ENCODE measurements around the gene DNPH1. TPM values are rescaled to one million over a fixed set of nuclear protein-coding genes. Genes with fewer than 3 reads are reported as not detected.

Gene DNPH1
- total RNA-seq, 1 donor from 2014 or later, result 57.5 TPM

GRCh38 chr6:43202451-43202850 lies 26.8 kb downstream of the DNPH1 start:
- no peak overlapping the region for H3K27ac Mint-ChIP-seq
- peaks cover 72% of the 10 kb centered on the region for H3K36me3 Mint-ChIP-seq (ENCODE audit: low read depth)
- DNase-seq (no peak), ATAC-seq (ENCODE audit: low read depth) (no peak)
- H3K9me3 Mint-ChIP-seq, result no peaks in the 10 kb centered on the region
- ChIA-PET CTCF (no interaction called here), POLR2A (interaction anchor here (0.5 kb wide), 1 partner anchor 25 kb away, joined by 3 read pairs; no protein-coding TSS in a partner anchor)
- H3K4me3 Mint-ChIP-seq, result no peak overlapping the region
- intact Hi-C loops (cut with micrococcal nuclease), result no loop called here
- no peaks in the 10 kb centered on the region for H3K4me1 Mint-ChIP-seq
- H3K27me3 Mint-ChIP-seq, result no peaks in the 10 kb centered on the region
- TF ChIP-seq CTCF (IDR thresholded peaks at IDR 0.05), result no peak

DNA sequence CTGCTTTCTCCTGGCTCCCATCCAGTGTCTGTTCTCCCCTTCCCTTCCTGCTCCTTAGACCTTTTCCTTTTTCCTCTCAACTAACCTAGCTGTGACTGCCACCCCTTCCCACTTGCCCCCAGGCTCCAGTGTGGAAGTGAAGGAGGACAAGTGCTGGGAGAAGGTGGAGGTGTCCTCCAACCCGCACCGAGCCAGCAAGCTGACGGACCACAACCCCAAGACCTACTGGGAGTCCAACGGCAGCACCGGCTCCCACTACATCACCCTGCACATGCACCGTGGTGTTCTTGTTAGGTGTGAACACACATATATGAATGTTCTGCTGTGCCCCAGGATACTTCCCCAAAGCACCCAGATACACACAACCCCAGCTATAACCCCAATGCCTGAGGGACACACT lies 28.7 kb downstream of the DNPH1 start:
- ChIA-PET CTCF (no interaction called here), POLR2A (interaction anchor here (0.6 kb wide), 2 partner anchors 9 to 1019 kb away, joined by 4 to 8 read pairs; no protein-coding TSS in a partner anchor)
- H3K9me3 Mint-ChIP-seq, result no peaks in the 10 kb centered on the region
- TF ChIP-seq CTCF (IDR thresholded peaks at IDR 0.05), result no peak
- no peaks in the 10 kb centered on the region for H3K4me1 Mint-ChIP-seq
- H3K36me3 Mint-ChIP-seq (ENCODE audit: low read depth), result peaks cover 75% of the 10 kb centered on the region
- ATAC-seq (ENCODE audit: low read depth), result no peak
- H3K4me3 Mint-ChIP-seq, result no peak overlapping the region
- DNase-seq, result no peak
- intact Hi-C loops (cut with micrococcal nuclease), result no loop called here
- H3K27me3 Mint-ChIP-seq, result no peaks in the 10 kb centered on the region
- no peak overlapping the region for H3K27ac Mint-ChIP-seq

DNA sequence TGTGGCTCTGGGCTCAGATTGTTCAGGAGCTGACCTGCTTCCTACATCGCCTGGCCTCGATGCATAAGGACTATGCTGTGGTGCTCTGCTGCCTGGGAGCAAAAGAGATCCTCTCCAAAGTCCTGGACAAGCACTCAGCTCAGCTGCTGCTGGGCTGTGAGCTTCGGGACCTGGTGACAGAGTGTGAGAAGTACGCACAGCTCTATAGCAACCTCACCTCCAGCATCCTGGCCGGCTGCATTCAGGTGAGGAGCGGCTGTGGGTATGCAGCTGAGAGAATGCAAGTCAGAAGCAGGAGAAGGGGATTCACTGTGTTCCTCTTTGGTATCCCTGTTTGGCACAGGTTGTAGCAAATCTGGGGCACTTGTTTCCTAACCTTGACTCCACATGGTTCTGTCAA lies 29.4 kb downstream of the DNPH1 start:
- H3K4me3 Mint-ChIP-seq, result no peak overlapping the region
- intact Hi-C loops (cut with micrococcal nuclease), result no loop called here
- H3K27ac Mint-ChIP-seq, result no peak overlapping the region
- no peaks in the 10 kb centered on the region for H3K9me3 Mint-ChIP-seq
- ChIA-PET CTCF (no interaction called here), POLR2A (no interaction called here)
- no peaks in the 10 kb centered on the region for H3K27me3 Mint-ChIP-seq
- H3K36me3 Mint-ChIP-seq (ENCODE audit: low read depth), result peaks cover 77% of the 10 kb centered on the region
- ATAC-seq (ENCODE audit: low read depth) (no peak), DNase-seq (no peak)
- H3K4me1 Mint-ChIP-seq, result no peaks in the 10 kb centered on the region
- no peak for TF ChIP-seq CTCF (IDR thresholded peaks at IDR 0.05)

DNA sequence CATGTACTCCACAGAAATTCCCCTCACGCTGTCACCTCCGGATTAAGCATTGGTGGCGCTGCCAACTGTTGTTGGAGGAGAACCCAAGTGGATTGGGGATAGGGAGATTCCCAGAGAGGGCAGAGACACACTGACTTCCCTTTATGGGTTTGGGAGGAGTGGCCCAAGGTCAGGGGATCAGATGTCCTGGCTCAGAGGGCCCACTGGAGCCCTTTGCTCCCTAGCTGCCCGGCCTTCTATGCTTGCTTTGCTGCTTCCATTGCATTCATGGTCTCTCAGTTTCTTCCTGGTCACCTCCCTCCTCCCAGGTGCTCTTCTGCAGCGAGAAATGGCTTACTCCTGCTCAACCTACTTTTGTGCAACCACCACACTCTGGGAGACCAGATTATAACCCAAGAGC lies 32.9 kb downstream of the DNPH1 start:
- ChIA-PET CTCF (no interaction called here), POLR2A (no interaction called here)
- ATAC-seq (ENCODE audit: low read depth) (no peak), DNase-seq (no peak)
- H3K36me3 Mint-ChIP-seq (ENCODE audit: low read depth), result peaks cover 78% of the 10 kb centered on the region
- no peak overlapping the region for H3K4me3 Mint-ChIP-seq
- intact Hi-C loops (cut with micrococcal nuclease), result no loop called here
- H3K9me3 Mint-ChIP-seq, result no peaks in the 10 kb centered on the region
- H3K4me1 Mint-ChIP-seq, result no peaks in the 10 kb centered on the region
- no peaks in the 10 kb centered on the region for H3K27me3 Mint-ChIP-seq
- TF ChIP-seq CTCF (IDR thresholded peaks at IDR 0.05), result no peak
- H3K27ac Mint-ChIP-seq, result no peak overlapping the region

DNA sequence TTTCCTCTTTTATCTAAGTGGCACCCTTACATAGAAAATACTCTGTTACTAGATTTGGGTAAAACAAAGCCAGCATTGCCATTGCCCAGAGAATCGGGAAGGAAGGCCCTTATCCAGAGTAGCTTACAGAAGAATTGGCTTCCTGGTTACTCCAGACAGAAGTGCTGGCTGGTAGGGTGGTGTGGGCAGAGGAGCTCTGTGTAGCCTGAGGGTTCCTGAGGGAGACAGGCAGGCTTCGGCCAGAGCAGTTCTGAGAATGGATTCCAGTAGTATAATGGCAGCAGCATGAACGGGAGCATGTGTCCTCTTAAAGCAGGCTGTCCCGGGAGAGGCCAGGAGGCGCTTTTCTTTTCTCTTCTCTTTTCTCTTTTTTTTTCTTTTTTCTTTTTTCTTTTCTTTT lies 35.4 kb downstream of the DNPH1 start:
- ChIA-PET CTCF (no interaction called here), POLR2A (interaction anchor here (0.6 kb wide), 1 partner anchor 303 kb away, joined by 4 read pairs; no protein-coding TSS in a partner anchor)
- H3K27ac Mint-ChIP-seq, result no peak overlapping the region
- no peak for ATAC-seq (ENCODE audit: low read depth)
- H3K36me3 Mint-ChIP-seq (ENCODE audit: low read depth), result peaks cover 66% of the 10 kb centered on the region
- H3K27me3 Mint-ChIP-seq, result no peaks in the 10 kb centered on the region
- no peak overlapping the region for H3K4me3 Mint-ChIP-seq
- peaks cover 3% of the 10 kb centered on the region for H3K4me1 Mint-ChIP-seq
- no peak for TF ChIP-seq CTCF (IDR thresholded peaks at IDR 0.05)
- intact Hi-C loops (cut with micrococcal nuclease), result no loop called here
- no peak for DNase-seq
- no peaks in the 10 kb centered on the region for H3K9me3 Mint-ChIP-seq
